Neural crest cell (in vitro differentiated cells): ENCODE data around the gene GPX3. TPM values are rescaled to one million over a fixed set of nuclear protein-coding genes. Genes with fewer than 3 reads are reported as not detected.

ENCODE experiments used
- DNase-seq: peaks from one replicate; pipeline ENCODE4 v3.0.0; 2021; ENCODE audit warnings: low read depth, mixed read lengths, low spot score
- H3K27ac Mint-ChIP-seq: one replicate; pipeline ENCODE4 v1.8.0; 2021; ENCODE audit warnings: mild to moderate bottlenecking, mixed read lengths; ENCODE audit not compliant: unreplicated experiment
- H3K27me3 Mint-ChIP-seq: 2 replicates; pipeline ENCODE4 v1.8.0; 2021; ENCODE audit warnings: low read depth, mild to moderate bottlenecking, mixed read lengths
- H3K36me3 Mint-ChIP-seq: 2 replicates; pipeline ENCODE4 v1.8.0; 2021; ENCODE audit warnings: low read depth, mild to moderate bottlenecking, mixed read lengths
- H3K4me1 Mint-ChIP-seq: 2 replicates; pipeline ENCODE4 v1.8.0; 2021; ENCODE audit warnings: mixed read lengths
- H3K4me3 Mint-ChIP-seq: one replicate; pipeline ENCODE4 v1.8.0; 2021; ENCODE audit warnings: mild to moderate bottlenecking, mixed read lengths
- H3K9me3 Mint-ChIP-seq: 2 replicates; pipeline ENCODE4 v1.8.0; 2021; ENCODE audit warnings: mixed read lengths
- CTCF ChIP-seq: fragments of 200-600 bp; sonication (generic); conservative IDR thresholded peaks from 2 replicates; pipeline ENCODE4 v1.5.0; 2021; ENCODE audit warnings: antibody characterized with exemption, mild to moderate bottlenecking
- long read RNA-seq: library from polyadenylated mRNA; unstranded; transcript quantifications from one replicate; pipeline ENCODE4 v2.0.0, GENCODE V29; 2020
- total RNA-seq: library from RNA; stranded (reverse); gene quantifications from 2 replicates; pipeline ENCODE4 v1.2.1, GENCODE V29; 2021

GPX3 gene
- total RNA-seq: 4.6 and 4.8 TPM in 2 replicates
- long read RNA-seq, partial matches to known transcripts: 0 of 2 reads
- long read RNA-seq, other reads (novel, unspliced or antisense): 1 of 2 reads

DNA sequence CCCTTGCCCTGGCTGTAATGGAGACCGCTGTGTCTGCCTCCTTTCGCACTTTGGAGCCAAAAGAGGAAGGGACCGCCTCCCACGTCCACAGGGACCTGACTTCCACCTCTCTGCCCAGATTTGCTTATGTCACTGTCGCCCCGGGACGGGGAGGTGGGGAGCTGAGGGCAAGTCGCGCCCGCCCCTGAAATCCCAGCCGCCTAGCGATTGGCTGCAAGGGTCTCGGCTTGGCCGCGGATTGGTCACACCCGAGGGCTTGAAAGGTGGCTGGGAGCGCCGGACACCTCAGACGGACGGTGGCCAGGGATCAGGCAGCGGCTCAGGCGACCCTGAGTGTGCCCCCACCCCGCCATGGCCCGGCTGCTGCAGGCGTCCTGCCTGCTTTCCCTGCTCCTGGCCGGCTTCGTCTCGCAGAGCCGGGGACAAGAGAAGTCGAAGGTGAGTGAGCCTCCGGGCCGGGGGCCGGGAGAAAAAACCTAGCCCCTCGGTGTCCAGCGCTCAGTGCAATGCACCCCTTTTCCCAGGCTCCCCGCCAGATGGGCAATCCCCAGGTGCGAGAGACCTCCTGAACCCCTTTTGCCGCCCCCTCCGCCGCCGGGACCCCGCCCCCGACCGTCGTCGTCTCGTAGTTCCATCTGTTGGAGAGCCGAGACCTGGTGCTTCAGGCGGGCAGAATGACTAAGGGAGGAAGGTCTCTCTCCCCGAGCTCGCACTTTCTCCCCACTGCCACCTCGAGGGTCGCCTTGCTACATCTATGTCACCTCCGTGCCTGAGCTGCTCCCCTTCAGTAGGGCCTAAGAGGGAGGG, at the start of gene GPX3:
Gene GPX3, plus strand, starts transcription at position 288 of the 807 bp plus-strand sequence. Its CDS starts 64 bp downstream, at position 352.
- peaks cover 10% of the 10 kb centered on the region for H3K4me1 Mint-ChIP-seq
- H3K27ac Mint-ChIP-seq: no peak within 1 kb of the TSS
- peaks cover 3% of the 10 kb centered on the region for H3K36me3 Mint-ChIP-seq
- H3K4me3 Mint-ChIP-seq: peak within 1 kb of the TSS; percentile 81
- DNase-seq: peak; percentile 62
- peaks cover 11% of the 10 kb centered on the region for H3K27me3 Mint-ChIP-seq
- TF ChIP-seq CTCF: no peak
- no peaks in the 10 kb centered on the region for H3K9me3 Mint-ChIP-seq

DNA sequence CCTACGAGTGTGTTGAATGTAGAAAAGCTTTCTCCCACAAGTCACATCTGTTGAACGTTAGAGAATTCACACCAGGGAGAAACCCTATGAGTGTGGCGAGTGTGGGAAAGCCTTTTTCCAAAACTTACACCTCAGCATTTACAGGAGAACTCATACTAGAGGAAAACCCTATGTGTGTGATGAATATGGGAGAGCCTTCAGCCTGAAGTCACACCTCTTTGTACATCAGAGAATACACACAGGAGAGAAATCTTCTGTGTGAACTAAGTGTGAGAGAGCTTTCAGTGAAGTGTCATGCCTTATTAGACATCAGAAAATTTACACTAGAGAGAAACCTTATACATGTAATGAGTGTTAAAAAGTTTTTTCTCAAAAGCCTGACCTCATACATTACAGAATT, 41.8 kb upstream of the GPX3 start:
- H3K36me3 Mint-ChIP-seq: peaks cover 6% of the 10 kb centered on the region
- DNase-seq: no peak
- H3K9me3 Mint-ChIP-seq: peaks cover 8% of the 10 kb centered on the region
- peaks cover 3% of the 10 kb centered on the region for H3K27me3 Mint-ChIP-seq
- no peak for TF ChIP-seq CTCF
- H3K4me1 Mint-ChIP-seq: no peaks in the 10 kb centered on the region
- H3K27ac Mint-ChIP-seq: no peak overlapping the region
- H3K4me3 Mint-ChIP-seq: no peak overlapping the region

- TF ChIP-seq CTCF: no peak
- no peak overlapping the region for H3K27ac Mint-ChIP-seq
- no peak for DNase-seq
- H3K4me1 Mint-ChIP-seq: no peaks in the 10 kb centered on the region
- H3K9me3 Mint-ChIP-seq: peaks cover 9% of the 10 kb centered on the region
- no peak overlapping the region for H3K4me3 Mint-ChIP-seq
- peaks cover 6% of the 10 kb centered on the region for H3K36me3 Mint-ChIP-seq
- H3K27me3 Mint-ChIP-seq: peaks cover 4% of the 10 kb centered on the region
Observed at GRCh38 chr5:150987746-150988145, 32.6 kb upstream of the GPX3 start.

DNA sequence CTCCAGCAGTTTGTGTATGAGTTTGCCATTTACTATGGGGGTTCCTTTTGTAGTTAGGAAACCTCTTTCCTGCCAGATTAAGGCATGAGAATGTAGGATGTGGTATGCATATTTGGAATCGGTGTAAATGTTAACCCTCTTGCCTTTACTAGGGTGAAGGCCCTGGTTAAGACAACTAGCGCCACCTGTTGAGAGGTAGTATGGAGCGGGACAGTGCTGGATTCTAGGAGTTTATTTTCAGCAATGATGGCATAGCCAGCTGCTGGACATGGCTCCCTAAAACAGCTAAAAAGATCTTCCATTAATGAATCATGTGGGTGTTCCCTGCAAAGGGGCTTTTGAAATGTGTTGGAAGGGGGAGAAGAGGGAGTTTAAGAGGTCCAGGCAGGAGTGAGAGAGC, 30.7 kb upstream of the GPX3 start:
- Mint-ChIP-seq H3K4me3 (no peak overlapping the region), H3K9me3 (peaks cover 14% of the 10 kb centered on the region), H3K4me1 (no peaks in the 10 kb centered on the region), H3K27me3 (peaks cover 4% of the 10 kb centered on the region), H3K27ac (no peak overlapping the region), H3K36me3 (peaks cover 9% of the 10 kb centered on the region)
- no peak for DNase-seq
- TF ChIP-seq CTCF: no peak

GRCh38 chr5:150992705-150993104, 27.7 kb upstream of the GPX3 start:
- H3K4me1 Mint-ChIP-seq: no peaks in the 10 kb centered on the region
- H3K27ac Mint-ChIP-seq: no peak overlapping the region
- DNase-seq: no peak
- H3K27me3 Mint-ChIP-seq: no peaks in the 10 kb centered on the region
- no peak overlapping the region for H3K4me3 Mint-ChIP-seq
- H3K9me3 Mint-ChIP-seq: peaks cover 17% of the 10 kb centered on the region
- H3K36me3 Mint-ChIP-seq: peaks cover 9% of the 10 kb centered on the region
- TF ChIP-seq CTCF: no peak
